Gastrocnemius medialis (tissue), 4 donors: ENCODE data around the gene DYNLRB1.

ENCODE experiments used
- CTCF ChIP-seq, 5 experiments: fragments of 450-650 bp in 3 of 5; fragments of 200-600 bp in 2 of 5; sonication (generic) in 2 of 5; IDR thresholded peaks in 4 of 5; conservative IDR thresholded peaks in 1 of 5; 1 replicate in 4 of 5; 2 replicates in 1 of 5; pipeline ENCODE4 v1.5.1; 2016 to 2019; ENCODE audit warnings: antibody characterized with exemption in 5 of 5, mild to moderate bottlenecking in 3 of 5, moderate library complexity in 3 of 5
- POLR2A ChIP-seq, 2 donors: fragments of 450-650 bp; IDR thresholded peaks; one replicate each; pipeline ENCODE4 v1.6.1; 2017; ENCODE audit warnings: antibody characterized with exemption in 2 of 2, mild to moderate bottlenecking in 2 of 2, moderate library complexity in 2 of 2

- no peak for TF ChIP-seq POLR2A (IDR thresholded peaks at IDR 0.05)
- peak in 2 of 5 experiments; percentile 11 to 23 for TF ChIP-seq CTCF (IDR thresholded peaks at IDR 0.05 in 4 of 5, conservative IDR thresholded peaks at IDR 0.05 in 1 of 5)
Measured at GRCh38 chr20:34528921-34529297, 12.7 kb downstream of the DYNLRB1 start.
